ENCODE results near the gene CLP1.
"Not testable (repeated sequence)": the region's sequence is repeated elsewhere in the genome, so short reads cannot be mapped to it uniquely, and the experiment has no call there.

The CLP1 gene

GRCh38 chr11:57700425-57700824 lies 42.9 kb downstream of the CLP1 start:
- Histone ChIP-seq H3K4me1 (ENCODE audit: control insufficient read depth, insufficient read depth, low read length) (no peaks in the 10 kb centered on the region), H3K27ac (ENCODE audit: low read depth, low read length) (no peak overlapping the region), H3K36me3 (ENCODE audit: control insufficient read depth, insufficient read depth, low read length) (peaks cover 80% of the 10 kb centered on the region), H3K27me3 (ENCODE audit: control insufficient read depth, insufficient read depth, low read length) (no peaks in the 10 kb centered on the region), H3K9ac (ENCODE audit: low read length) (no peak overlapping the region), H3K4me3 (ENCODE audit: low read depth, low read length) (no peak overlapping the region), H3K9me3 (ENCODE audit: control insufficient read depth, insufficient read depth, low read depth, low read length) (no peaks in the 10 kb centered on the region)

DNA sequence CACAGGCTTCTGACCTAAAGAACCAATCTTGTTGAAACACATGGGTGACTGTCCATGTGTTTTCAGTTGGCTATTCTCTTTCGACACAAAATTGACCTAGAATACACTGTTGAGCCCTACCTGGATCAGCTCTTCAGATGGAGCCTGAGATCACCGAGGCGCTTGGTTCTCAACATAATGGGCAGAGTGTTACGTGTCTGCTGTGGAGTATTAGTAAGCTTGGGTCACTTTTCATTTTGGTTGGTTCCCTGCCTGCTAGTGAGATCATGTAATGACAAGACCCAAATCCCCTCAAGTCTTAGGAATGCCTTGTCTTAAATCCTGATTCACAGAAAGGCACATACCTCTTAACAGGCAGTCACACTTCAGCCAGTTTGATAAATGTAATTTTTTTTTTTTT lies 45.8 kb downstream of the CLP1 start:
- peaks cover 63% of the 10 kb centered on the region for H3K36me3 ChIP-seq (ENCODE audit: control insufficient read depth, insufficient read depth, low read length)
- no peak overlapping the region for H3K4me3 ChIP-seq (ENCODE audit: low read depth, low read length)
- H3K4me1 ChIP-seq (ENCODE audit: control insufficient read depth, insufficient read depth, low read length): no peaks in the 10 kb centered on the region
- H3K27me3 ChIP-seq (ENCODE audit: control insufficient read depth, insufficient read depth, low read length): no peaks in the 10 kb centered on the region
- H3K9me3 ChIP-seq (ENCODE audit: control insufficient read depth, insufficient read depth, low read depth, low read length): no peaks in the 10 kb centered on the region
- H3K27ac ChIP-seq (ENCODE audit: low read depth, low read length): no peak overlapping the region
- H3K9ac ChIP-seq (ENCODE audit: low read length): no peak overlapping the region

GRCh38 chr11:57704932-57705331 lies 47.4 kb downstream of the CLP1 start:
- Histone ChIP-seq H3K27ac (ENCODE audit: low read depth, low read length) (no peak overlapping the region), H3K9me3 (ENCODE audit: control insufficient read depth, insufficient read depth, low read depth, low read length) (no peaks in the 10 kb centered on the region), H3K27me3 (ENCODE audit: control insufficient read depth, insufficient read depth, low read length) (no peaks in the 10 kb centered on the region), H3K4me1 (ENCODE audit: control insufficient read depth, insufficient read depth, low read length) (no peaks in the 10 kb centered on the region), H3K36me3 (ENCODE audit: control insufficient read depth, insufficient read depth, low read length) (peaks cover 50% of the 10 kb centered on the region), H3K9ac (ENCODE audit: low read length) (no peak overlapping the region), H3K4me3 (ENCODE audit: low read depth, low read length) (no peak overlapping the region)

- H3K27me3 ChIP-seq (ENCODE audit: control insufficient read depth, insufficient read depth, low read length); H3K9me3 ChIP-seq (ENCODE audit: control insufficient read depth, insufficient read depth, low read depth, low read length); H3K4me3 ChIP-seq (ENCODE audit: low read depth, low read length); H3K27ac ChIP-seq (ENCODE audit: low read depth, low read length); H3K9ac ChIP-seq (ENCODE audit: low read length); H3K4me1 ChIP-seq (ENCODE audit: control insufficient read depth, insufficient read depth, low read length): not testable (repeated sequence)
- H3K36me3 ChIP-seq (ENCODE audit: control insufficient read depth, insufficient read depth, low read length): peaks cover 46% of the 10 kb centered on the region
Observed at GRCh38 chr11:57705432-57705831, 47.9 kb downstream of the CLP1 start.

DNA sequence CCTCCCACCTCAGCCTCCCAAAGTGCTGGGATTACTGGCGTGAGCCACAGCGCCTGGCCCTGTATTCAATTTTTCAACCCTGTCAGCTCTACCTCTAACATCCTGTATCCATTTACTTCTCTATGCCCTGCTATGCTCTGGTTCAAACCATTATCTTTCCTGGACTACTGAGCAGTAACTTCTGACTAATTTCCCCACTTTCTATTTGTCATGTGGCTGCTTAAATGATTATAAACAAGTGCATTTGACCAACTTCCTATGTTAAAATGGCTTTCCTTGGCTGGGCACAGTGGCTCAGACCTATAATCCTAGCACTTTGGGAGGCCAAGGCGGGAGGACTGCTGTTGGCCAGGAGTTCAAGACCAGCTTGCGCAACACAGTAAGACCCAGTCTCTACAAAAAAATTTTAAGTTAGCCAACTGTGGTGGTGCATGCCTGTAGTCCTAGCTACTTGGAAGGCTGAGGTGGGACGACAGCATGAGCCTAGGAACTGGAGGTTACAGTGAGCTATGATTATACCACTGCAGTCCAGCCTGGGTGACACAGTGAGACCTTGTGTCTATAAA lies 52.3 kb downstream of the CLP1 start:
- H3K9ac ChIP-seq (ENCODE audit: low read length): no peak overlapping the region
- peaks cover 8% of the 10 kb centered on the region for H3K36me3 ChIP-seq (ENCODE audit: control insufficient read depth, insufficient read depth, low read length)
- H3K27me3 ChIP-seq (ENCODE audit: control insufficient read depth, insufficient read depth, low read length): no peaks in the 10 kb centered on the region
- H3K4me1 ChIP-seq (ENCODE audit: control insufficient read depth, insufficient read depth, low read length): no peaks in the 10 kb centered on the region
- no peaks in the 10 kb centered on the region for H3K9me3 ChIP-seq (ENCODE audit: control insufficient read depth, insufficient read depth, low read depth, low read length)
- no peak overlapping the region for H3K27ac ChIP-seq (ENCODE audit: low read depth, low read length)
- H3K4me3 ChIP-seq (ENCODE audit: low read depth, low read length): no peak overlapping the region

Data from HUES6 (cell line).